Gastrocnemius medialis (tissue), 4 donors: Measurements from ENCODE around the gene HHATL. TPM values are rescaled to one million over a fixed set of nuclear protein-coding genes. Genes with fewer than 3 reads are reported as not detected.

Source experiments
- ATAC-seq, 2 donors: fragments of 150-250 bp; one replicate each; pipeline ENCODE4 v1.9.1; 2016
- DNase-seq, 2 donors: peaks; one replicate each; pipeline ENCODE4 v3.0.0-alpha.2; 2019
- H3K27ac ChIP-seq, 4 donors: fragments of 200-600 bp; sonication (generic); 1 replicate in 1 of 4; 2 replicates in 3 of 4; pipeline ENCODE4 v1.5.1; 2016 to 2018; ENCODE audit warnings: mild to moderate bottlenecking in 2 of 4, moderate library complexity in 1 of 4
- H3K27me3 ChIP-seq, 3 donors: fragments of 200-600 bp; sonication (generic) in 2 of 3; 1 replicate in 1 of 3; 2 replicates in 2 of 3; pipeline versions ENCODE4 v1.5.1 to v1.6.0; 2016 to 2019; ENCODE audit warnings: mild to moderate bottlenecking in 1 of 3, moderate library complexity in 1 of 3
- H3K36me3 ChIP-seq, 2 donors: fragments of 200-600 bp; sonication (generic) in 1 of 2; one replicate each; pipeline ENCODE4 v1.5.1; 2017 to 2018
- H3K4me1 ChIP-seq, 2 donors: fragments of 200-600 bp; sonication (generic) in 1 of 2; one replicate each; pipeline ENCODE4 v1.5.1; 2016 to 2017; ENCODE audit warnings: mild to moderate bottlenecking in 2 of 2
- H3K4me3 ChIP-seq, 4 donors: fragments of 200-600 bp; sonication (generic) in 3 of 4; 1 replicate in 1 of 4; 2 replicates in 3 of 4; pipeline ENCODE4 v1.5.1; 2016 to 2019; ENCODE audit warnings: mild to moderate bottlenecking in 2 of 4
- H3K9me3 ChIP-seq, 3 donors: fragments of 200-600 bp; sonication (generic) in 2 of 3; 1 replicate in 1 of 3; 2 replicates in 2 of 3; pipeline ENCODE4 v1.5.1; 2016 to 2019
- POLR2A ChIP-seq, 2 donors: fragments of 450-650 bp; IDR thresholded peaks; one replicate each; pipeline ENCODE4 v1.6.1; 2017; ENCODE audit warnings: antibody characterized with exemption in 2 of 2, mild to moderate bottlenecking in 2 of 2, moderate library complexity in 2 of 2
- in situ Hi-C, 4 donors: fragments of 200-750 bp; cut with MboI; loops; one replicate each; pipeline versions ENCODE4 v1.15.0 to v1.8.0; 2017; ENCODE audit warnings: low sequenced_read_pairs in 4 of 4
- intact Hi-C: fragments of 100-400 bp; cut with DNase I; formaldehyde crosslinking; loops from one replicate; pipeline ENCODE4 v1.15.1; 2023; ENCODE audit warnings: low total_unique reads
- total RNA-seq, 4 donors: library from RNA; depleted of rRNA; stranded (reverse); fragments of >200 nt; gene quantifications; one replicate each; pipeline versions ENCODE4 v1.1.0 to v1.2.3, GENCODE V29; 2016
- TF ChIP-seq, protein P1 (sequence below), 5 experiments: fragments of 450-650 bp in 3 of 5; fragments of 200-600 bp in 2 of 5; sonication (generic) in 2 of 5; IDR thresholded peaks in 4 of 5; conservative IDR thresholded peaks in 1 of 5; 1 replicate in 4 of 5; 2 replicates in 1 of 5; pipeline ENCODE4 v1.5.1; 2016 to 2019; ENCODE audit warnings: antibody characterized with exemption in 5 of 5, mild to moderate bottlenecking in 3 of 5, moderate library complexity in 3 of 5

Gene HHATL
- total RNA-seq, 4 donors from 2014 or later: 78.0 to 309 (median 164) TPM

DNA sequence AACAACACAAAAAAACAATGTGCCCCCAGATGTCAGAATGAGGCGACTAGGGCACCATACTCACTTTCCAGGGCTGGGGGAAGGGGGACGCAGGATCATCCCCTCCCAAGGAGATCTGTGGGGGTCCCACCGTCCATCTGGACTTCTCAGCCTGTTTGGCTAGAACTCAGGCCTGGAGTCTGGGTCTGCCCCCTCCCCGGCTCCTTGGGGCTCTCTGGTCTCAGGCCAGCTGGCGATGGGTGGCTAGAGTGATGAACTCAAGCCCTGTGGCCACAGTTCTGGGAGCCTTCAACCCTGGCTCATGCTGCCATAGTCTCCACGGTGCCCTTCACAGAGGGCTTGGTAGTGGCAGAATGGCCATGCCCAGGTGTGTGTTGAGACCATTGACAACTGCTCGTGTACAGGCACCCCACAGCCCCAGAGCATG, 35.5 kb downstream of the HHATL start:
- in situ Hi-C loops (no loop called here), intact Hi-C loops (no loop called here)
- Histone ChIP-seq H3K4me3 (no peak overlapping the region), H3K27ac (peak overlapping the region; percentile 74 to 83 (median 81)), H3K9me3 (no peaks in the 10 kb centered on the region), H3K27me3 (no peaks in the 10 kb centered on the region), H3K36me3 (no peaks in the 10 kb centered on the region), H3K4me1 (peaks cover 28 to 36% of the 10 kb centered on the region in 2 donors)
- TF ChIP-seq, protein P1, sequence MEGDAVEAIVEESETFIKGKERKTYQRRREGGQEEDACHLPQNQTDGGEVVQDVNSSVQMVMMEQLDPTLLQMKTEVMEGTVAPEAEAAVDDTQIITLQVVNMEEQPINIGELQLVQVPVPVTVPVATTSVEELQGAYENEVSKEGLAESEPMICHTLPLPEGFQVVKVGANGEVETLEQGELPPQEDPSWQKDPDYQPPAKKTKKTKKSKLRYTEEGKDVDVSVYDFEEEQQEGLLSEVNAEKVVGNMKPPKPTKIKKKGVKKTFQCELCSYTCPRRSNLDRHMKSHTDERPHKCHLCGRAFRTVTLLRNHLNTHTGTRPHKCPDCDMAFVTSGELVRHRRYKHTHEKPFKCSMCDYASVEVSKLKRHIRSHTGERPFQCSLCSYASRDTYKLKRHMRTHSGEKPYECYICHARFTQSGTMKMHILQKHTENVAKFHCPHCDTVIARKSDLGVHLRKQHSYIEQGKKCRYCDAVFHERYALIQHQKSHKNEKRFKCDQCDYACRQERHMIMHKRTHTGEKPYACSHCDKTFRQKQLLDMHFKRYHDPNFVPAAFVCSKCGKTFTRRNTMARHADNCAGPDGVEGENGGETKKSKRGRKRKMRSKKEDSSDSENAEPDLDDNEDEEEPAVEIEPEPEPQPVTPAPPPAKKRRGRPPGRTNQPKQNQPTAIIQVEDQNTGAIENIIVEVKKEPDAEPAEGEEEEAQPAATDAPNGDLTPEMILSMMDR (IDR thresholded peaks at IDR 0.05 in 4 of 5, conservative IDR thresholded peaks at IDR 0.05 in 1 of 5): no peak
- TF ChIP-seq POLR2A (IDR thresholded peaks at IDR 0.05): no peak
- no peak for ATAC-seq
- DNase-seq: peak in 1 of 2 donors; percentile 34

DNA sequence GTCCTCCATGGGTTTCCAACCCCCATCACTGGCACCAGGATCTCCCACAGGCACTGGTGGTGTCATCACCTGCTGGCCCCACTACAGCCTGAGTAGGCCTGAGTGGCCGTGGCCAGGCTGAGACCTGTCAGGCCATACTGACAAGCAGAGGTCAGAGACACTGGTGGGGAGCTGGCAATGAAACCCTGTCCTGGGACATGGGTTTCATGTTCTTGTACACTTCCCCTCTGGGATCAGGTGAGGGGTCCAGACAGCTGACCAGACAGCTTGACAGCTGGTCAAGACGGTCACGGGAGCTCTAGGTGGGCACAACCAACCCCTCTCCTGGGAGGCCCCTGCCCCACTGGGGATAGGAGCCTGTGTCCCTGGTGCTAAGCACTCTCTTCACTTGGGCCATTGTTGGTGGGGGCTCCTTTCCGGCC, 36.0 kb downstream of the HHATL start:
- Histone ChIP-seq H3K27me3 (no peaks in the 10 kb centered on the region), H3K36me3 (no peaks in the 10 kb centered on the region), H3K9me3 (no peaks in the 10 kb centered on the region), H3K4me3 (no peak overlapping the region), H3K27ac (peak overlapping the region; percentile 74 to 83 (median 81)), H3K4me1 (peaks cover 32 to 41% of the 10 kb centered on the region in 2 donors)
- ATAC-seq (peak; percentile 13 to 57), DNase-seq (peak in 1 of 2 donors; percentile 71)
- in situ Hi-C loops: no loop called here
- no peak for TF ChIP-seq POLR2A (IDR thresholded peaks at IDR 0.05)
- TF ChIP-seq, protein P1 (IDR thresholded peaks at IDR 0.05 in 4 of 5, conservative IDR thresholded peaks at IDR 0.05 in 1 of 5): no peak
- intact Hi-C loops: no loop called here

DNA sequence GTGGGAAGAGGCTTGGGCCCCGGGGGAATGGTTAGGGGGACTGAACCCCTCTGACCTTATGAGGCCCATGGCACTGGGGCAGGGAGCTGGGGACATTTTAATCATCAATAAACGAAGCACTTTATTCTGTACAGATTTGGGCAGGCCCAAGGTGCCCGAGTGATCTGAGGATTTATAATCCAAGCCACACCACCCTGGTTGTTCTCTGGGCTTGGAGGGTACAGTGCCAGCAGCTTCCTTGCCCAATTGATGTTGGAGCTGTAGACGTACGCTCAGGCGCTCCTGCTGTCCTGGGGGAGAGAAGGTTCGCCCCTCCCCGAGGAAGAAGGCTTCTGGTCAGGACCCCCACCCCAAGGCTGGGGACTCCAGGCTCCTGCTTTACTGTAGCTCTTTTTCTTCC, 36.6 kb downstream of the HHATL start:
- Histone ChIP-seq H3K9me3 (no peaks in the 10 kb centered on the region), H3K4me3 (no peak overlapping the region), H3K27me3 (no peaks in the 10 kb centered on the region), H3K27ac (peak overlapping the region; percentile 74 to 83 (median 81)), H3K36me3 (no peaks in the 10 kb centered on the region), H3K4me1 (peaks cover 37 to 41% of the 10 kb centered on the region in 2 donors)
- no peak for TF ChIP-seq POLR2A (IDR thresholded peaks at IDR 0.05)
- in situ Hi-C loops (no loop called here), intact Hi-C loops (no loop called here)
- DNase-seq (no peak), ATAC-seq (peak; percentile 13 to 38)

DNA sequence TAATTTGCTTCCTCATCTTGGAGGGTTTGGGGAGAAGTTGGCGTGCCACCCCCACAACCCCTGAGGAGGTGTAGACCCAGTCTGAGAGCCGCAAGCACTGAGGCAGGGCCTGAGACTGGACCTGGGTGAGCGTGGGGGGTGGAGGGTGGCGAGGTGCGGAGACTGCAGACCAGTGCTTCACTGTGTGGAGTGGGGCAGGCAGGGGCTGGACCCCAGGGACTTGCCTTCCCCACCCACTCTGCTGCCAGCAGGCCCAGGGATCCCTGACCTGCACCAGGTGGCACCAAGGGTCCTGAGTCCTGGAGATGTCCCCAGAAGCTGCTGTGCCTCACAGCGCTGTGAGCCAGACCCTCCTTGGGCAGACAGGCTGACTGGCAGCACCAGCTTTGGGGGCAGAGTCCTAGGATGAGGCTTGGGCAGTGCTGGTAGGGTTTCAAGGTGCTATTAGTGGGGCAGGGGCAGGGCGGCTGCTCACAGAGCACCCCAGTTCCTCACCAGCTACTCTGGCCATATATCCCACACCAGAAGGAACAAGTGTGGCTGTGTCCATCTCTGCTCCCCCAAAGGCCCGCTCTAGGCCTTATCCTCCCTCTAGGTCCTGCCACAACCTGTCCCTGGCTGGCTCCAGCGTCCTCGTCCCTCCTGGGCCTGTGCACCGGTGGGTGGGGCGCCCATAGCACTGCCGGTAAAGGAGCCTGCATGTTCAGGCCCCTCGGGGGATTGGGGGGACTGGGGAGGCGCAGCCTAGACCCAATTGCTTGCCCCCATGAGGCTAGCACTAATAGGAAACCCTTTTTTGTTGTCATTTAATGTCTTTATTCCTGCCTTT, 37.3 kb downstream of the HHATL start:
- TF ChIP-seq, protein P1 (IDR thresholded peaks at IDR 0.05 in 4 of 5, conservative IDR thresholded peaks at IDR 0.05 in 1 of 5): no peak
- no peak for TF ChIP-seq POLR2A (IDR thresholded peaks at IDR 0.05)

DNA sequence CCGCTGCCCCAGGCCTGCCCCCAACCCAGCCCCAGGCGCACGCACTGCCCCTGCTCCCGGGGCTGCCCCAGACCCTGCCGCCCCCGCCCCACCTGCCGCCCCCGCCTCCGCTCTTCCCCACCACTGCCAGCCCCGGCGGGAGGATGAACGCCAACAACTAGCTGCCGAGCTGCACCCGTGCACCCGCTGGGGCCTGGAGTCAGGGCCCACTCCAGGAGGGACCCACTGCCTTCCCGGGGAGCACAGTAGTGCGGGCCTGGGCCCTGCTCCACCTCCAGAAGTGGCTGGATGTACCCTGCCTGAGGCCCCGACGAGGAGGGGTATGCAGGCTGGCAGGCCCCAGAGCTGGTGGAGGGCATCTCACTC, 38.2 kb downstream of the HHATL start:
- H3K4me3 ChIP-seq: no peak overlapping the region
- no peak for TF ChIP-seq POLR2A (IDR thresholded peaks at IDR 0.05)
- TF ChIP-seq, protein P1 (IDR thresholded peaks at IDR 0.05 in 4 of 5, conservative IDR thresholded peaks at IDR 0.05 in 1 of 5): no peak
- ATAC-seq (no peak), DNase-seq (no peak)
- in situ Hi-C loops (no loop called here), intact Hi-C loops (no loop called here)
- peak overlapping the region in 3 of 4 donors; percentile 4 to 83 (median 74) for H3K27ac ChIP-seq
- H3K4me1 ChIP-seq: peaks cover 44 to 52% of the 10 kb centered on the region in 2 donors
- H3K27me3 ChIP-seq: no peaks in the 10 kb centered on the region
- no peaks in the 10 kb centered on the region for H3K36me3 ChIP-seq
- H3K9me3 ChIP-seq: no peaks in the 10 kb centered on the region

More for the DNA sequence above, 37.3 kb downstream of the HHATL start:
- Histone ChIP-seq H3K9me3 (no peaks in the 10 kb centered on the region), H3K4me3 (no peak overlapping the region), H3K27me3 (no peaks in the 10 kb centered on the region), H3K4me1 (peaks cover 42 to 46% of the 10 kb centered on the region in 2 donors), H3K27ac (peak overlapping the region; percentile 74 to 83 (median 81)), H3K36me3 (no peaks in the 10 kb centered on the region)
- intact Hi-C loops (no loop called here), in situ Hi-C loops (no loop called here)
- DNase-seq (no peak), ATAC-seq (no peak)
